Breast epithelium (tissue), 4 donors: Measurements from ENCODE around the gene PPP1R3G. TPM values are rescaled to one million over a fixed set of nuclear protein-coding genes. Genes with fewer than 3 reads are reported as not detected.

ENCODE experiments used
- DNase-seq, 2 donors: peaks; one replicate each; pipeline ENCODE4 v3.0.0-alpha.2; 2019; ENCODE audit warnings: low spot score in 2 of 2
- H3K27ac ChIP-seq, 2 donors: fragments of 200-600 bp; sonication (generic) in 1 of 2; one replicate each; pipeline ENCODE4 v1.5.1; 2016 to 2019; ENCODE audit warnings: mild to moderate bottlenecking in 1 of 2
- H3K27me3 ChIP-seq, 2 donors: fragments of 200-600 bp; sonication (generic) in 1 of 2; one replicate each; pipeline versions ENCODE4 v1.5.1 to v1.6.0; 2017 to 2019; ENCODE audit warnings: control low read depth in 1 of 2, mild to moderate bottlenecking in 1 of 2
- H3K36me3 ChIP-seq: fragments of 200-600 bp; one replicate; pipeline ENCODE4 v1.5.1; 2019
- H3K4me1 ChIP-seq, 2 donors: fragments of 200-600 bp; sonication (generic); one replicate each; pipeline ENCODE4 v1.5.1; 2016 to 2019; ENCODE audit warnings: control low read depth in 1 of 2
- H3K4me3 ChIP-seq, 3 donors: fragments of 200-600 bp; sonication (generic); 1 replicate in 2 of 3; 2 replicates in 1 of 3; pipeline ENCODE4 v1.5.1; 2016 to 2019; ENCODE audit warnings: mild to moderate bottlenecking in 3 of 3, moderate library complexity in 2 of 3
- H3K9me3 ChIP-seq, 2 donors: fragments of 200-600 bp; sonication (generic) in 1 of 2; one replicate each; pipeline ENCODE4 v1.5.1; 2016 to 2019; ENCODE audit warnings: control low read depth in 1 of 2
- POLR2A ChIP-seq: fragments of 450-650 bp; IDR thresholded peaks from one replicate; pipeline ENCODE4 v1.6.1; 2016; ENCODE audit warnings: antibody characterized with exemption, mild to moderate bottlenecking, moderate library complexity
- POLR2AphosphoS5 ChIP-seq, 3 donors: sonication (generic); formaldehyde crosslinking; IDR thresholded peaks; one replicate each; pipeline ENCODE4 v1.6.1; 2017; ENCODE audit warnings: antibody characterized with exemption in 3 of 3
- intact Hi-C: fragments of 100-400 bp; cut with DNase I; formaldehyde crosslinking; loops from one replicate; pipeline ENCODE4 v1.15.1; 2023; ENCODE audit warnings: low total_unique reads
- total RNA-seq, 3 donors: library from RNA; depleted of rRNA; stranded (reverse); fragments of >200 nt; gene quantifications; one replicate each; pipeline ENCODE4 v1.1.0, GENCODE V29; 2016
- TF ChIP-seq, protein P1 (sequence below), 3 donors: fragments of 450-650 bp; IDR thresholded peaks; one replicate each; pipeline ENCODE4 v1.5.1; 2016 to 2017; ENCODE audit warnings: antibody characterized with exemption in 3 of 3, mild to moderate bottlenecking in 3 of 3, moderate library complexity in 3 of 3

The PPP1R3G gene
- total RNA-seq, 3 donors from 2014 or later = 1.2 to 3.2 (median 1.6) TPM

DNA sequence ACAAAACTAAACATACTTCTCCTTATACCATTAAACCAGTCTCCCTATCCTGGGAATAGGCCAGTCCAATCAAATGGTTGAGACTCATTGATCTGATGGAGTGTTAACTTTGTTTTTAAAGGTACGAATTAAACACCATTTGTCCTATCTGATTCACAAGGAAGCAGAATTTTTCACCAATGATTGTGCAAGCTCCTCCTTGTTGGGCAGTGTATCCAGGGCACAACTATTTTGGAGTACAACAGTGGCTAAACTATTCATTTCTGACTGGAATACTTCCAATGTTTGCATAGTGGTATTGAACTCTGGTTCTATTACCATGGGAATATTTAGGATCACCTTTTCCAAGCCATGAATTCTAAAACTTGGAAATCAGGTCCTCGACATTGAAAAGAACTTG is 5.4 kb upstream of the PPP1R3G start:
- no peaks in the 10 kb centered on the region for H3K9me3 ChIP-seq
- no peaks in the 10 kb centered on the region for H3K27me3 ChIP-seq
- H3K36me3 ChIP-seq = no peaks in the 10 kb centered on the region
- no peak for DNase-seq
- no peak overlapping the region for H3K27ac ChIP-seq
- no peak overlapping the region for H3K4me3 ChIP-seq
- intact Hi-C loops = no loop called here
- TF ChIP-seq, protein P1, sequence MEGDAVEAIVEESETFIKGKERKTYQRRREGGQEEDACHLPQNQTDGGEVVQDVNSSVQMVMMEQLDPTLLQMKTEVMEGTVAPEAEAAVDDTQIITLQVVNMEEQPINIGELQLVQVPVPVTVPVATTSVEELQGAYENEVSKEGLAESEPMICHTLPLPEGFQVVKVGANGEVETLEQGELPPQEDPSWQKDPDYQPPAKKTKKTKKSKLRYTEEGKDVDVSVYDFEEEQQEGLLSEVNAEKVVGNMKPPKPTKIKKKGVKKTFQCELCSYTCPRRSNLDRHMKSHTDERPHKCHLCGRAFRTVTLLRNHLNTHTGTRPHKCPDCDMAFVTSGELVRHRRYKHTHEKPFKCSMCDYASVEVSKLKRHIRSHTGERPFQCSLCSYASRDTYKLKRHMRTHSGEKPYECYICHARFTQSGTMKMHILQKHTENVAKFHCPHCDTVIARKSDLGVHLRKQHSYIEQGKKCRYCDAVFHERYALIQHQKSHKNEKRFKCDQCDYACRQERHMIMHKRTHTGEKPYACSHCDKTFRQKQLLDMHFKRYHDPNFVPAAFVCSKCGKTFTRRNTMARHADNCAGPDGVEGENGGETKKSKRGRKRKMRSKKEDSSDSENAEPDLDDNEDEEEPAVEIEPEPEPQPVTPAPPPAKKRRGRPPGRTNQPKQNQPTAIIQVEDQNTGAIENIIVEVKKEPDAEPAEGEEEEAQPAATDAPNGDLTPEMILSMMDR (IDR thresholded peaks at IDR 0.05) = no peak
- TF ChIP-seq POLR2A (no peak), POLR2AphosphoS5 (IDR thresholded peaks at IDR 0.05) (no peak)
- H3K4me1 ChIP-seq = no peaks in the 10 kb centered on the region

DNA sequence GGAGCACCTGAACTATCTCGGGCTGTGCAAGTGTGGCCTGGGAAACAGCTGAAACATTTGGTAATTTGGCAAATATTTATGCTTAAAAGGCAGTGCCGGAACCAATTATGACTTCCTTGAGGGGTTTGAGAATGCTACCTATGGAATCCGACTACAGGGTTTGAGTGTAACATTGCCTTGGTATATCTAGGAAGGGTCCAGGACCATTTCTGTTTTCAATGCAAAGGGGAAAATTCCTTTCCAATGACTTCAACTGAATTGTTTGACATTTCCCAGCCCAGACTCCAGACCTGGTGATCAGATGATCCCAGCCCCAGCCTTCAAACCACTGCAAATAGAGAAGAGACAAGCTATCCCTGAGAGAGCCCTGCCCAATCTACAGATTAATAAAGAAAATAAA is 4.6 kb upstream of the PPP1R3G start:
- TF ChIP-seq, protein P1 (IDR thresholded peaks at IDR 0.05) = no peak
- TF ChIP-seq POLR2AphosphoS5 (IDR thresholded peaks at IDR 0.05) (no peak), POLR2A (no peak)

DNA sequence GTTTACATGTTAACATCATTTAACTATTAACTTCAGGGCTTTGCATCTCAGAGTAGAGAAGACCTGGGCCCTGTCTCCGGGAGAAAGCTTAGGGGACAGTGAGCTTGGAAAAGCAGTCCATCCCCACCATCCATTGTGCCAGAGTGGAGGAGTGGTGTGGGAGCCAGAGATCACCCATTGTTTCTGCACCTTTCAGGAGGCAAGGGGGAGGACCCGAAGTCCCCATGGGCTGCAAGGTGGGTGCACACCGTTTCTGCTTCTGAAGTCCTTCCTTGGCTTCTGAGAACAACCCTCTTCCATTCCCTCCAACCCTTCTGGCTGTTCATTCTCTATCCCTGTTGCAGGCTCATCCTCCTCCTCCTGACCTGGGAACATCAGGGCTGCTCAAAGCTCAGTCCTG is 4.0 kb upstream of the PPP1R3G start:
- DNase-seq = no peak
- H3K4me3 ChIP-seq = no peak overlapping the region
- TF ChIP-seq POLR2A (no peak), POLR2AphosphoS5 (IDR thresholded peaks at IDR 0.05) (no peak)
- TF ChIP-seq, protein P1 (IDR thresholded peaks at IDR 0.05) = no peak
- no peaks in the 10 kb centered on the region for H3K9me3 ChIP-seq
- no peaks in the 10 kb centered on the region for H3K36me3 ChIP-seq
- peaks cover 0 to 4% of the 10 kb centered on the region in 2 donors for H3K4me1 ChIP-seq
- H3K27me3 ChIP-seq = no peaks in the 10 kb centered on the region
- H3K27ac ChIP-seq = no peak overlapping the region
- intact Hi-C loops = no loop called here

More for the DNA sequence above, 4.6 kb upstream of the PPP1R3G start:
- H3K4me3 ChIP-seq = no peak overlapping the region
- H3K27ac ChIP-seq = no peak overlapping the region
- H3K4me1 ChIP-seq = no peaks in the 10 kb centered on the region
- H3K9me3 ChIP-seq = no peaks in the 10 kb centered on the region
- H3K27me3 ChIP-seq = no peaks in the 10 kb centered on the region
- intact Hi-C loops = no loop called here
- DNase-seq = no peak
- H3K36me3 ChIP-seq = no peaks in the 10 kb centered on the region

DNA sequence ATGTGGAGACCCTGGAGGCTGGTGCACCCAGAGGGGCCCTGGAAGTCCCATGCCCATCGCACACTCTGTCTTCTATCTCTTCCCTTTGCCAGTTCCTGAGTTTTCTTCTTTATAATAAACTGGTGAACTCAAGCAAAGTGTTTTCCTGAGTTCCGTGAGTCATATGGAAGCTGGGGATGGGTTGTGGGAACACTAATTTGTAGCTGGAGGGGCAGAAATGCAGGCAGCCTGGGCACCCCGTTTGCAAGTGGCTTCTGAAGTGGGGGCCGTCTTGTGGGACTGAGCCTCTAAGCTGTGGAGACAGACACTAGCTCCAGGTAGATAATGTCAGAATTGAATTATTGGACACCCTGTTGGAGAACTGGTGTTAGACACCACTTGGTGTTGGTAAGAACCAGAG is 3.2 kb upstream of the PPP1R3G start:
- intact Hi-C loops = no loop called here
- Histone ChIP-seq H3K4me3 (no peak overlapping the region), H3K9me3 (no peaks in the 10 kb centered on the region), H3K4me1 (peaks cover 0 to 6% of the 10 kb centered on the region in 2 donors), H3K27me3 (no peaks in the 10 kb centered on the region), H3K36me3 (no peaks in the 10 kb centered on the region), H3K27ac (peak overlapping the region in 1 of 2 donors; percentile 71)
- DNase-seq = no peak
- TF ChIP-seq POLR2A (no peak), POLR2AphosphoS5 (IDR thresholded peaks at IDR 0.05) (no peak)
- TF ChIP-seq, protein P1 (IDR thresholded peaks at IDR 0.05) = no peak

DNA sequence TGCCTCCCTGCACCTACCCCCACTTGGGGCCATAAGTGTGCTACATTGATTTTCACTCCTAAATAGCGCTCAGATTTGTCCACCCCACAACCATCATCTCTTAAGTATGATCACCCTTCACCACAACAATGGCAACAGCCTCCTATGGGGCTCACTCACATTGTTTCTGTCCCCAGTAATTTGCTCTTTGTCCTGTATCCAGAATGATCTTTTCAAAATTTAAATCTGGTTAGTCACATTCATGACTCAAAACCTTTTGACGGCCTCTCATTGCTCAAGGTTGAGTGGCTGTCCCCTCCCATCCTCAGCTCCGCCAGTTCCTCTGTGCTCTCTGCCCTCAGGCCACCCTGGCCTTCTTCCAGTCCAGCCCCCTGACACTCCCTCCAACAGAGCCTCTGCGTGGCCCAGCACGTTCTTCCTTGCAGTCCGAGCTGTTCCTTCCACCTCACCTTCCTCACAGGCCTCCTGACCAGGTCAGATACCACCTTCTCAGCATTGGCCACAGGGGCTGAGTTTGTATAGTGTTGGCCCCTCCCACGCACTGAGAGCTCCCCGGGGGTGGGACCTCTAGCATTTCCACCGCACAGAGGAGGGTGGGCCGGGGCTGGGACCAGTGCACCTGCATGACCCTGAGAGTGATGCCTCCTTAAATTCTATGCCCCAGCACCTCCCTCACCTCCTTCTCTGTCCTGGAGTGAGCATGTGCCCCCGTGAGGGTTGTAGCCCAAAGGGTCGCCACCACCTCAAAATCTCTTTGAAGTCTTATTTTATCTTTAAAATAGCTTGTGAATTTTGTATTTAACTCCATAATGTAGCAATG is 2.4 kb upstream of the PPP1R3G start:
- no peak for DNase-seq
- Histone ChIP-seq H3K27me3 (no peaks in the 10 kb centered on the region), H3K4me1 (peaks cover 0 to 6% of the 10 kb centered on the region in 2 donors), H3K4me3 (no peak overlapping the region), H3K27ac (peak overlapping the region in 1 of 2 donors; percentile 71), H3K36me3 (no peaks in the 10 kb centered on the region), H3K9me3 (no peaks in the 10 kb centered on the region)
- intact Hi-C loops = no loop called here
- TF ChIP-seq POLR2AphosphoS5 (IDR thresholded peaks at IDR 0.05) = no peak
- no peak for TF ChIP-seq POLR2A
- TF ChIP-seq, protein P1 (IDR thresholded peaks at IDR 0.05) = no peak
